HG02852 (cell line): Measurements from ENCODE around the gene MED15.
A peak's percentile ranks its signal among the peaks of the same experiment; 100 is the strongest.
"Not testable (repeated sequence)": the region's sequence is repeated elsewhere in the genome, so short reads cannot be mapped to it uniquely, and the experiment has no call there.

Experiments
- ATAC-seq: cut with Tn5 transposase; IDR thresholded peaks from one replicate; pipeline ENCODE4 v1.9.1; 2021; ENCODE audit warnings: mild to moderate bottlenecking, moderate library complexity; ENCODE audit not compliant: unreplicated experiment

The MED15 gene

GRCh38 chr22:20483771-20484170, 23.6 kb upstream of the MED15 start:
- ATAC-seq: no peak

- ATAC-seq: no peak
Measured at GRCh38 chr22:20484948-20485683, 22.3 kb upstream of the MED15 start.

- no peak for ATAC-seq
Measured at GRCh38 chr22:20486229-20486628, 21.2 kb upstream of the MED15 start.

GRCh38 chr22:20487715-20488114, 19.7 kb upstream of the MED15 start:
- no peak for ATAC-seq

GRCh38 chr22:20488946-20489345, 18.5 kb upstream of the MED15 start:
- no peak for ATAC-seq

GRCh38 chr22:20490183-20490940, 17.0 kb upstream of the MED15 start:
- no peak for ATAC-seq

GRCh38 chr22:20490941-20491307, 16.5 kb upstream of the MED15 start:
- ATAC-seq: no peak

- no peak for ATAC-seq
Measured at GRCh38 chr22:20491346-20491745, 16.1 kb upstream of the MED15 start.

- ATAC-seq: peak; percentile 38
Measured at GRCh38 chr22:20494978-20495860, 12.2 kb upstream of the MED15 start, which contains the start of gene KLHL22. Gene KLHL22, minus strand, starts transcription at chr22:20495795. Its CDS starts 6,584 bp downstream, at chr22:20489211.

GRCh38 chr22:20495861-20496681, 11.3 kb upstream of the MED15 start:
- peak; percentile 75 for ATAC-seq

- ATAC-seq: no peak
Measured at GRCh38 chr22:20497426-20497825, 10.0 kb upstream of the MED15 start.

GRCh38 chr22:20498913-20499312, 8.5 kb upstream of the MED15 start:
- no peak for ATAC-seq

GRCh38 chr22:20499769-20500168, 7.6 kb upstream of the MED15 start:
- ATAC-seq: no peak

GRCh38 chr22:20503816-20504215, 3.6 kb upstream of the MED15 start:
- no peak for ATAC-seq

- not testable (repeated sequence) for ATAC-seq
Measured at GRCh38 chr22:20504293-20504922, 3.0 kb upstream of the MED15 start.

GRCh38 chr22:20506543-20507252, 712 bp upstream of the MED15 start:
- ATAC-seq: no peak

GRCh38 chr22:20508067-20508755, 801 bp downstream of the MED15 start:
- not testable (repeated sequence) for ATAC-seq

- ATAC-seq: no peak
Measured at GRCh38 chr22:20508815-20509271, 1.4 kb downstream of the MED15 start.
